ENCODE results near the gene AFAP1. TPM values are rescaled to one million over a fixed set of nuclear protein-coding genes. Genes with fewer than 3 reads are reported as not detected.

AFAP1 gene
- total RNA-seq, 1 experiment from 2014 or later = 23.6 TPM

DNA sequence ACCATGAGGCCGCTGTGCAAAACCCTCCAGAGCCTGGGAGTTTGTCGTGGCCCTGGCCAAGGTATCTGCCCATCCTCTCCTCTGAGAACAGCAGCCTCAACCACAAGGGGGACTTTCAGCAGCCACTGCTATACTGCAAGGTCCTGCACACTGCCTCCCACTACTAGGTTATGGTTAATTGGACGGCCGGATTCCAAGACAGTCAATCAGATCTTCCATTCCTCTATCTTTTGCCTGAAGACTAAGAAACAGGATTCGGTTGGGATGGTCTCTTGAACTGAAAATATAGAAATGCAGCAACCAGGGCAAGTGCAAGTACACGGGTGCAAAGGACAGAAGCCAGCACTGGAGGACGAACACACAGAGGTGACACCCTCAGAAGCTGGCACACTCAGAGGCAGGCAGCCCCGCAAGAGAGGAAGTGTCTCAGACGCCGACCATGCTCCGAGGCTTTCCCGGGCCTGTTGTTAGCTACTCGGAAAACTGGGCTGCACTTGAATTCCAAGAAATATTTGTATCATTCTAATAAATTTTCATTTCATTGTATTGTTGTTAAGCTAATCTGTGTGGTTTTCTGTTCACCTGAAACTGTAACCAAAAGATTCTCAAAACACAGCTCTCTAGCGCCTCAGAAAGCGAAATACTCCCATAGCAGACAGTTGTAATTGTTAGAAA lies 63.3 kb downstream of the AFAP1 start:
- ATAC-seq (peak; percentile 98), DNase-seq (ENCODE audit: low spot score) (peak; percentile 54)
- Mint-ChIP-seq H3K4me1 (peaks cover 54% of the 10 kb centered on the region), H3K36me3 (peaks cover 27% of the 10 kb centered on the region), H3K9me3 (peaks cover 21% of the 10 kb centered on the region), H3K4me3 (no peak overlapping the region), H3K27ac (peak overlapping the region; percentile 6; the same call in 1 of the 2 replicates), H3K27me3 (ENCODE audit: low read depth) (no peaks in the 10 kb centered on the region)
- ChIA-PET CTCF (interaction anchor here (0.5 to 3.7 kb wide), 23 partner anchors 9 to 169 kb away, joined by 3 to 29 read pairs (median 5); partner anchors contain the start of gene AFAP1), POLR2A (interaction anchor here (0.5 kb wide), 1 partner anchor 74 kb away, joined by 3 read pairs; no protein-coding TSS in a partner anchor)
- no peak for TF ChIP-seq CREM (CRISPR knock-in tag; IDR thresholded peaks at IDR 0.05)
- TF ChIP-seq STAT6 (CRISPR knock-in tag; conservative IDR thresholded peaks at IDR 0.05; ENCODE audit: low read depth) = no peak
- no peak for TF ChIP-seq JAZF1 (CRISPR knock-in tag; IDR thresholded peaks at IDR 0.05)
- TF ChIP-seq E2F4 (CRISPR knock-in tag; IDR thresholded peaks at IDR 0.05; ENCODE audit: borderline replicate concordance, low read depth) = no peak
- TF ChIP-seq, protein P1, sequence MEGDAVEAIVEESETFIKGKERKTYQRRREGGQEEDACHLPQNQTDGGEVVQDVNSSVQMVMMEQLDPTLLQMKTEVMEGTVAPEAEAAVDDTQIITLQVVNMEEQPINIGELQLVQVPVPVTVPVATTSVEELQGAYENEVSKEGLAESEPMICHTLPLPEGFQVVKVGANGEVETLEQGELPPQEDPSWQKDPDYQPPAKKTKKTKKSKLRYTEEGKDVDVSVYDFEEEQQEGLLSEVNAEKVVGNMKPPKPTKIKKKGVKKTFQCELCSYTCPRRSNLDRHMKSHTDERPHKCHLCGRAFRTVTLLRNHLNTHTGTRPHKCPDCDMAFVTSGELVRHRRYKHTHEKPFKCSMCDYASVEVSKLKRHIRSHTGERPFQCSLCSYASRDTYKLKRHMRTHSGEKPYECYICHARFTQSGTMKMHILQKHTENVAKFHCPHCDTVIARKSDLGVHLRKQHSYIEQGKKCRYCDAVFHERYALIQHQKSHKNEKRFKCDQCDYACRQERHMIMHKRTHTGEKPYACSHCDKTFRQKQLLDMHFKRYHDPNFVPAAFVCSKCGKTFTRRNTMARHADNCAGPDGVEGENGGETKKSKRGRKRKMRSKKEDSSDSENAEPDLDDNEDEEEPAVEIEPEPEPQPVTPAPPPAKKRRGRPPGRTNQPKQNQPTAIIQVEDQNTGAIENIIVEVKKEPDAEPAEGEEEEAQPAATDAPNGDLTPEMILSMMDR (IDR thresholded peaks at IDR 0.05) = no peak
- TF ChIP-seq, protein P2, sequence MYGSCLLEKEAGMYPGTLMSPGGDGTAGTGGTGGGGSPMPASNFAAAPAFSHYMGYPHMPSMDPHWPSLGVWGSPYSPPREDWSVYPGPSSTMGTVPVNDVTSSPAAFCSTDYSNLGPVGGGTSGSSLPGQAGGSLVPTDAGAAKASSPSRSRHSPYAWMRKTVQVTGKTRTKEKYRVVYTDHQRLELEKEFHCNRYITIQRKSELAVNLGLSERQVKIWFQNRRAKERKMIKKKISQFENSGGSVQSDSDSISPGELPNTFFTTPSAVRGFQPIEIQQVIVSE (CRISPR knock-in tag; IDR thresholded peaks at IDR 0.05; ENCODE audit: borderline replicate concordance) = no peak
- no peak for TF ChIP-seq NR2C2 (CRISPR knock-in tag; IDR thresholded peaks at IDR 0.05)
- no peak for TF ChIP-seq PRRX2 (CRISPR knock-in tag; IDR thresholded peaks at IDR 0.05)
- no peak for TF ChIP-seq ZNF416 (CRISPR knock-in tag; IDR thresholded peaks at IDR 0.05)
- TF ChIP-seq TEAD1 (CRISPR knock-in tag; IDR thresholded peaks at IDR 0.05) = no peak

DNA sequence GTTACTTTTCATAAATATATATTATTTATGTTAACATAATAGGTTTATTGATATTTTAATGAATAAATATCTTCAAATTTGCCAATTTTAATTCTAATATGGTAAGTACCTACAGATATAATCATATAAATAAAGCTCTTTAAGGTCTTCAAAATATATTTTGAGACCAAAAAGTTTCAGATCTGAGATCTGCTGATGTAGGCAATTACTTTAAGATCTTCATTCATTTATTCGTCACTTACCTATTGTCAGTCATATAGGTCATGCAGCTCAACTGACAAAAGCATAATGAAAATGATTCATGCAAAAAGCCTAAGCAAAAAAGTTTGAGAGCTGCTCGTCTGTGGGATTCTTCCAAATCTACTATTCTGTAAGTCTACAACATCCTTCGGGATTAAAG lies 64.8 kb downstream of the AFAP1 start:
- Mint-ChIP-seq H3K27me3 (ENCODE audit: low read depth) (no peaks in the 10 kb centered on the region), H3K4me1 (peaks cover 42% of the 10 kb centered on the region), H3K9me3 (peaks cover 28% of the 10 kb centered on the region), H3K27ac (no peak overlapping the region), H3K36me3 (peaks cover 39% of the 10 kb centered on the region), H3K4me3 (no peak overlapping the region)
- DNase-seq (ENCODE audit: low spot score) = no peak
- no peak for ATAC-seq
- TF ChIP-seq ATF1 (CRISPR knock-in tag; IDR thresholded peaks at IDR 0.05) (no peak), CREM (CRISPR knock-in tag; IDR thresholded peaks at IDR 0.05) (no peak), TP53 (CRISPR knock-in tag; IDR thresholded peaks at IDR 0.05) (no peak), MXD4 (CRISPR knock-in tag; IDR thresholded peaks at IDR 0.05; ENCODE audit: borderline replicate concordance) (no peak)
- ChIA-PET POLR2A (no interaction called here), CTCF (interaction anchor here (0.6 to 3.7 kb wide), 3 partner anchors 11 to 70 kb away, joined by 3 to 29 read pairs (median 3); no protein-coding TSS in a partner anchor)

DNA sequence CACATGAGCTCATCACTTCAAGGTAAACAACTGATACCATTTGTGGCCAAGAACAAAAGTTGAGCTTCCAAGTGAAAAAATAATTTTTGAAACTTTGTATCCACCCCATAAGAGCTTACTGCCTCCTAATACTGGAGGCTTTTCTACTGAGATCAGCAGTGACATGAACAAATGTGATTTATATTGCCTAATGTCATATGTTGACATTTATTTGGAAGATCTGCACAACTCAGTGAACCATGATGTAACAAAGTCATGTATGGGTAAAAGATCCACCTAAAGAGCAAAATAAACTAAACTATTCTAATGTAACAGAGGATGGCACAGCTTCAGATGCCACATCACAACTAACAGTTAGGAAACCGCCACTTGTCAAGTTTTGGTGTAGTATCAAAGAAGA lies 65.8 kb downstream of the AFAP1 start:
- Mint-ChIP-seq H3K36me3 (peaks cover 45% of the 10 kb centered on the region), H3K4me1 (peaks cover 35% of the 10 kb centered on the region), H3K4me3 (no peak overlapping the region), H3K27me3 (ENCODE audit: low read depth) (no peaks in the 10 kb centered on the region), H3K9me3 (peaks cover 33% of the 10 kb centered on the region), H3K27ac (0 out of 2 replicates have a peak overlapping the region, but pooled peaks have one; percentile 53)
- DNase-seq (ENCODE audit: low spot score) = no peak
- ChIA-PET CTCF (interaction anchor here (0.6 kb wide), 1 partner anchor 62 kb away, joined by 3 read pairs; no protein-coding TSS in a partner anchor), POLR2A (interaction anchor here (0.7 kb wide), 1 partner anchor 176 kb away, joined by 7 read pairs; no protein-coding TSS in a partner anchor)
- ATAC-seq = no peak
- TF ChIP-seq, protein P3, sequence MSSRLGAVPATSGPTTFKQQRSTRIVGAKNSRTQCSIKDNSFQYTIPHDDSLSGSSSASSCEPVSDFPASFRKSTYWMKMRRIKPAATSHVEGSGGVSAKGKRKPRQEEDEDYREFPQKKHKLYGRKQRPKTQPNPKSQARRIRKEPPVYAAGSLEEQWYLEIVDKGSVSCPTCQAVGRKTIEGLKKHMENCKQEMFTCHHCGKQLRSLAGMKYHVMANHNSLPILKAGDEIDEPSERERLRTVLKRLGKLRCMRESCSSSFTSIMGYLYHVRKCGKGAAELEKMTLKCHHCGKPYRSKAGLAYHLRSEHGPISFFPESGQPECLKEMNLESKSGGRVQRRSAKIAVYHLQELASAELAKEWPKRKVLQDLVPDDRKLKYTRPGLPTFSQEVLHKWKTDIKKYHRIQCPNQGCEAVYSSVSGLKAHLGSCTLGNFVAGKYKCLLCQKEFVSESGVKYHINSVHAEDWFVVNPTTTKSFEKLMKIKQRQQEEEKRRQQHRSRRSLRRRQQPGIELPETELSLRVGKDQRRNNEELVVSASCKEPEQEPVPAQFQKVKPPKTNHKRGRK (CRISPR knock-in tag; IDR thresholded peaks at IDR 0.05; ENCODE audit: borderline replicate concordance) = no peak
- TF ChIP-seq, protein P4, sequence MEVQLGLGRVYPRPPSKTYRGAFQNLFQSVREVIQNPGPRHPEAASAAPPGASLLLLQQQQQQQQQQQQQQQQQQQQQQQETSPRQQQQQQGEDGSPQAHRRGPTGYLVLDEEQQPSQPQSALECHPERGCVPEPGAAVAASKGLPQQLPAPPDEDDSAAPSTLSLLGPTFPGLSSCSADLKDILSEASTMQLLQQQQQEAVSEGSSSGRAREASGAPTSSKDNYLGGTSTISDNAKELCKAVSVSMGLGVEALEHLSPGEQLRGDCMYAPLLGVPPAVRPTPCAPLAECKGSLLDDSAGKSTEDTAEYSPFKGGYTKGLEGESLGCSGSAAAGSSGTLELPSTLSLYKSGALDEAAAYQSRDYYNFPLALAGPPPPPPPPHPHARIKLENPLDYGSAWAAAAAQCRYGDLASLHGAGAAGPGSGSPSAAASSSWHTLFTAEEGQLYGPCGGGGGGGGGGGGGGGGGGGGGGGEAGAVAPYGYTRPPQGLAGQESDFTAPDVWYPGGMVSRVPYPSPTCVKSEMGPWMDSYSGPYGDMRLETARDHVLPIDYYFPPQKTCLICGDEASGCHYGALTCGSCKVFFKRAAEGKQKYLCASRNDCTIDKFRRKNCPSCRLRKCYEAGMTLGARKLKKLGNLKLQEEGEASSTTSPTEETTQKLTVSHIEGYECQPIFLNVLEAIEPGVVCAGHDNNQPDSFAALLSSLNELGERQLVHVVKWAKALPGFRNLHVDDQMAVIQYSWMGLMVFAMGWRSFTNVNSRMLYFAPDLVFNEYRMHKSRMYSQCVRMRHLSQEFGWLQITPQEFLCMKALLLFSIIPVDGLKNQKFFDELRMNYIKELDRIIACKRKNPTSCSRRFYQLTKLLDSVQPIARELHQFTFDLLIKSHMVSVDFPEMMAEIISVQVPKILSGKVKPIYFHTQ (CRISPR knock-in tag; IDR thresholded peaks at IDR 0.05) = no peak
- no peak for TF ChIP-seq CBFB (CRISPR knock-in tag; IDR thresholded peaks at IDR 0.05; ENCODE audit: low read depth)
- TF ChIP-seq ATF1 (CRISPR knock-in tag; IDR thresholded peaks at IDR 0.05) = no peak
- no peak for TF ChIP-seq ZNF121 (CRISPR knock-in tag; IDR thresholded peaks at IDR 0.05)
- TF ChIP-seq, protein P5, sequence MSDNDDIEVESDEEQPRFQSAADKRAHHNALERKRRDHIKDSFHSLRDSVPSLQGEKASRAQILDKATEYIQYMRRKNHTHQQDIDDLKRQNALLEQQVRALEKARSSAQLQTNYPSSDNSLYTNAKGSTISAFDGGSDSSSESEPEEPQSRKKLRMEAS (CRISPR knock-in tag; IDR thresholded peaks at IDR 0.05) = no peak
- no peak for TF ChIP-seq JUN (CRISPR knock-in tag; IDR thresholded peaks at IDR 0.05)
- no peak for TF ChIP-seq ZNF138 (CRISPR knock-in tag; conservative IDR thresholded peaks at IDR 0.05)
